ENCODE results near the gene SERPINE3. TPM values are rescaled to one million over a fixed set of nuclear protein-coding genes. Genes with fewer than 3 reads are reported as not detected.

The SERPINE3 gene
- total and polyA plus RNA-seq, 4 donors, result 0.63 TPM; not detected in 3

GRCh38 chr13:51339952-51340732, 651 bp downstream of the SERPINE3 start:
- Histone ChIP-seq H3K27ac (ENCODE audit: low read depth in 1 of 2, low read length in 2 of 2) (no peak overlapping the region), H3K4me1 (ENCODE audit: control insufficient read depth in 4 of 4, insufficient read depth in 4 of 4, low read length in 3 of 4) (no peaks in the 10 kb centered on the region), H3K27me3 (ENCODE audit: control insufficient read depth in 4 of 4, insufficient read depth in 4 of 4, low read length in 3 of 4) (no peaks in the 10 kb centered on the region), H3K36me3 (ENCODE audit: control insufficient read depth in 4 of 4, insufficient read depth in 3 of 4, low read depth in 1 of 4, low read length in 3 of 4) (no peaks in the 10 kb centered on the region), H3K9me3 (ENCODE audit: control insufficient read depth in 4 of 4, low read length in 3 of 4) (no peaks in the 10 kb centered on the region), H3K9ac (ENCODE audit: low read depth in 1 of 2, low read length in 2 of 2) (no peak overlapping the region), H3K4me3 (ENCODE audit: low read depth in 1 of 3, low read length in 3 of 3) (no peak overlapping the region)
- 77% methylated on average over 4 of the region's 4 CpGs for WGBS
- no peak for TF ChIP-seq REST (IDR thresholded peaks at IDR 0.05)
- TF ChIP-seq HNF4G (IDR thresholded peaks at IDR 0.05), result no peak
- DNase-seq (ENCODE audit: low spot score), result no peak

- H3K27ac ChIP-seq (ENCODE audit: low read depth in 1 of 2, low read length in 2 of 2), result no peak overlapping the region
- H3K9me3 ChIP-seq (ENCODE audit: control insufficient read depth in 4 of 4, low read length in 3 of 4), result no peaks in the 10 kb centered on the region
- no peak for DNase-seq (ENCODE audit: low spot score)
- TF ChIP-seq ZBTB33 (IDR thresholded peaks at IDR 0.05) (no peak), HNF4A (conservative IDR thresholded peaks at IDR 0.05) (no peak), GABPA (IDR thresholded peaks at IDR 0.05 in 1 of 2, conservative IDR thresholded peaks at IDR 0.05 in 1 of 2) (no peak), HNF4G (IDR thresholded peaks at IDR 0.05) (no peak), NR2F2 (IDR thresholded peaks at IDR 0.05) (no peak), FOXA2 (IDR thresholded peaks at IDR 0.05) (no peak)
- H3K36me3 ChIP-seq (ENCODE audit: control insufficient read depth in 4 of 4, insufficient read depth in 3 of 4, low read depth in 1 of 4, low read length in 3 of 4), result no peaks in the 10 kb centered on the region
- H3K27me3 ChIP-seq (ENCODE audit: control insufficient read depth in 4 of 4, insufficient read depth in 4 of 4, low read length in 3 of 4), result no peaks in the 10 kb centered on the region
- no peak overlapping the region for H3K4me3 ChIP-seq (ENCODE audit: low read depth in 1 of 3, low read length in 3 of 3)
- H3K9ac ChIP-seq (ENCODE audit: low read depth in 1 of 2, low read length in 2 of 2), result no peak overlapping the region
- WGBS, result 87% methylated on average over 2 of the region's 2 CpGs
- no peaks in the 10 kb centered on the region for H3K4me1 ChIP-seq (ENCODE audit: control insufficient read depth in 4 of 4, insufficient read depth in 4 of 4, low read length in 3 of 4)
Observed at GRCh38 chr13:51341232-51341631, 1.7 kb downstream of the SERPINE3 start.

- Histone ChIP-seq H3K9ac (ENCODE audit: low read depth in 1 of 2, low read length in 2 of 2) (no peak overlapping the region), H3K4me1 (ENCODE audit: control insufficient read depth in 4 of 4, insufficient read depth in 4 of 4, low read length in 3 of 4) (no peaks in the 10 kb centered on the region), H3K27me3 (ENCODE audit: control insufficient read depth in 4 of 4, insufficient read depth in 4 of 4, low read length in 3 of 4) (no peaks in the 10 kb centered on the region), H3K4me3 (ENCODE audit: low read depth in 1 of 3, low read length in 3 of 3) (no peak overlapping the region), H3K27ac (ENCODE audit: low read depth in 1 of 2, low read length in 2 of 2) (no peak overlapping the region), H3K9me3 (ENCODE audit: control insufficient read depth in 4 of 4, low read length in 3 of 4) (no peaks in the 10 kb centered on the region), H3K36me3 (ENCODE audit: control insufficient read depth in 4 of 4, insufficient read depth in 3 of 4, low read depth in 1 of 4, low read length in 3 of 4) (no peaks in the 10 kb centered on the region)
- WGBS, result 98% methylated on average over 4 of the region's 4 CpGs
- DNase-seq (ENCODE audit: low spot score), result no peak
- TF ChIP-seq EGR1 (IDR thresholded peaks at IDR 0.05; ENCODE audit: low read depth in 2 of 2), result no peak
- TF ChIP-seq NR2F2 (IDR thresholded peaks at IDR 0.05), result no peak
- TF ChIP-seq MAX (IDR thresholded peaks at IDR 0.05), result no peak
- no peak for TF ChIP-seq TAF1 (conservative IDR thresholded peaks at IDR 0.05)
- no peak for TF ChIP-seq HNF4A (conservative IDR thresholded peaks at IDR 0.05)
- no peak for TF ChIP-seq HNF4G (IDR thresholded peaks at IDR 0.05)
- no peak for TF ChIP-seq YY1 (IDR thresholded peaks at IDR 0.05)
- no peak for TF ChIP-seq ATF3 (IDR thresholded peaks at IDR 0.05)
- TF ChIP-seq ZBTB33 (IDR thresholded peaks at IDR 0.05), result no peak
- no peak for TF ChIP-seq JUND (IDR thresholded peaks at IDR 0.05)
- no peak for TF ChIP-seq FOXA1 (IDR thresholded peaks at IDR 0.05)
- no peak for TF ChIP-seq GABPA (IDR thresholded peaks at IDR 0.05 in 1 of 2, conservative IDR thresholded peaks at IDR 0.05 in 1 of 2)
- no peak for TF ChIP-seq RAD21 (IDR thresholded peaks at IDR 0.05)
- no peak for TF ChIP-seq RXRA (IDR thresholded peaks at IDR 0.05)
- no peak for TF ChIP-seq CTCF (IDR thresholded peaks at IDR 0.05; ENCODE audit: low read depth, low read length, missing input control)
- TF ChIP-seq SP1 (IDR thresholded peaks at IDR 0.05), result no peak
Observed at GRCh38 chr13:51341791-51342190, 2.3 kb downstream of the SERPINE3 start.
